ENCODE measurements around the gene OXNAD1. TPM values are rescaled to one million over a fixed set of nuclear protein-coding genes. Genes with fewer than 3 reads are reported as not detected.

Gene OXNAD1
- total RNA-seq, 1 experiment from 2014 or later: 18.5 TPM

DNA sequence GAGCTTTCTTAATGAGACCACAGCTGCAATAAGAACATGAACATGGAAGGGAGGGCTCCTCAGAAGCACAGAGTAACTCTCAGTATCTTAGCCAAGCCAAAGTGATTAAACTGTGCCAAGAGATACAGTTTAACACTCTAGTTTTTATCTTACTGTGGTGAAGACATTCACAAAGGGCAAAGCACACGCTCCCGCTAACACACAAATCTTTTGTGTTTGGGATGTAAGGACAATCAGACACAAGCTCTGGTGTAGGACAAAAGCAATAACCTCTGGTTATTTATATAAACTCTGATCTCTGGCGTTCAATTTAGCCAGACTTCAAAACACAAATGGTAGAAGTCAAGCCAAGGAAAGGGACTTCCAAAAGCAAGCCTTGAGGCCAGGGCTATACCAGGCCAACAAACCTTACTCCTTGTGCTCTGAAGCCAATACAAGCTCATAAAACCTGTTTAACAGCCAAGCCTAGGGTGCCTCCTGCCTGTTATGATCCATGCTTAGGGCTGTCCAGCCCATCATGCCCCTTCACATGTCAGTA, 28.1 kb upstream of the OXNAD1 start:
- DNase-seq: no peak
- no peak for TF ChIP-seq EZH2 (IDR thresholded peaks at IDR 0.05; ENCODE audit: low read depth)
- no peak for TF ChIP-seq CTCF (conservative IDR thresholded peaks at IDR 0.05)
- H4K20me1 ChIP-seq (ENCODE audit: insufficient read depth): no peaks in the 10 kb centered on the region
- H2AFZ ChIP-seq: no peak overlapping the region
- no peaks in the 10 kb centered on the region for H3K79me2 ChIP-seq (ENCODE audit: low read depth)
- H3K36me3 ChIP-seq (ENCODE audit: low read depth): no peaks in the 10 kb centered on the region
- no peak overlapping the region for H3K4me2 ChIP-seq
- no peaks in the 10 kb centered on the region for H3F3A ChIP-seq (ENCODE audit: insufficient read depth, low read depth)
- no TSS peak for BruUV-seq (replicated peaks)
- intact Hi-C loops (cut with micrococcal nuclease; ENCODE audit: unreplicated experiment): no loop called here
- POLR2A ChIA-PET (ENCODE audit: unreplicated experiment): interaction anchor here (0.7 kb wide), 1 partner anchor 14 kb away, joined by 4 read pairs; no protein-coding TSS in a partner anchor
- H3K4me3 ChIP-seq: no peak overlapping the region
- no peaks in the 10 kb centered on the region for H3K9me3 ChIP-seq (ENCODE audit: insufficient read depth, low read depth)
- H3K4me1 ChIP-seq (replicated peaks; ENCODE audit: insufficient read depth): peaks cover 16% of the 10 kb centered on the region
- CTCF ChIA-PET: no interaction called here
- H3K27ac ChIP-seq: no peak overlapping the region
- no peaks in the 10 kb centered on the region for H3K27me3 ChIP-seq (ENCODE audit: insufficient read depth, low read depth)
- no peaks in the 10 kb centered on the region for H3K9me2 ChIP-seq (ENCODE audit: insufficient read depth)

DNA sequence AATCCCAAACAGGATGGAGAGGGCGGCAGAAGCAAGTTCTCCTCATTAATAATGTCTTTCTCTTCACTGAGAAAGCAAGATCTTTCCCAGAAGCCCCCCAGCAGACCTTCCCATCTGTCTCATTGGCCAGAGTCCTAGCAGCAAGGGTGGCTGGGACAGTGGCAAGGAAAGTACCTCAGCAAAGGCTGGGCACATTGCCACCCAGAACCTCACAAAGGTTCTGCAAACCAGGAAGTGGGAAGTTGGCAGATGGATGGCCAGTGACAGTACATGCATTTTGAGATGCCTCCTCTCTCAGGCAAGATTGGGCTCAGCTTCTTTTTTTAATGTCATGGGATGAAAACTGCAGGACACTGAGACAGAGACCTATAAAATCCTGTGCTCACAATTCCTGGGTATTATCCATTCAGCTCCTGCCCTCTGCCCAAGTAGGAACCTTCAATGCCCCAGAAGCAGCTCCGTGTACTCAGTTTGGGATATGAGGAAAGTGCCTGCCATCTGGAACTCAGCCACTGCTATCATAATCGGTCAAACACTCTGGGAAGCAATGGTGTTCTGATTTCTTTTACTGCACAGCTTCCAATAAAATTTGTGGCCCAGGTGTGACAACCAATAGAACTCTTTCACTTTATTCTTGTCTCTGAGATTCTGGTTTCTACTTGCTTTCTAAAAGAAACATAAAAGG, 25.8 kb upstream of the OXNAD1 start:
- Histone ChIP-seq H3F3A (ENCODE audit: insufficient read depth, low read depth) (peaks cover 1% of the 10 kb centered on the region; the same call in 1 of the 2 replicates), H3K27ac (no peak overlapping the region), H3K9me2 (ENCODE audit: insufficient read depth) (no peaks in the 10 kb centered on the region), H3K4me2 (no peak overlapping the region), H3K79me2 (ENCODE audit: low read depth) (no peaks in the 10 kb centered on the region), H3K27me3 (ENCODE audit: insufficient read depth, low read depth) (no peaks in the 10 kb centered on the region), H3K9me3 (ENCODE audit: insufficient read depth, low read depth) (no peaks in the 10 kb centered on the region), H4K20me1 (ENCODE audit: insufficient read depth) (no peaks in the 10 kb centered on the region), H2AFZ (no peak overlapping the region), H3K4me3 (no peak overlapping the region), H3K4me1 (replicated peaks; ENCODE audit: insufficient read depth) (peaks cover 16% of the 10 kb centered on the region), H3K36me3 (ENCODE audit: low read depth) (no peaks in the 10 kb centered on the region)
- no TSS peak for BruUV-seq (replicated peaks)
- intact Hi-C loops (cut with micrococcal nuclease; ENCODE audit: unreplicated experiment): no loop called here
- ChIA-PET CTCF (no interaction called here), POLR2A (ENCODE audit: unreplicated experiment) (no interaction called here)
- no peak for DNase-seq
- TF ChIP-seq EZH2 (IDR thresholded peaks at IDR 0.05; ENCODE audit: low read depth) (no peak), CTCF (conservative IDR thresholded peaks at IDR 0.05) (no peak)

DNA sequence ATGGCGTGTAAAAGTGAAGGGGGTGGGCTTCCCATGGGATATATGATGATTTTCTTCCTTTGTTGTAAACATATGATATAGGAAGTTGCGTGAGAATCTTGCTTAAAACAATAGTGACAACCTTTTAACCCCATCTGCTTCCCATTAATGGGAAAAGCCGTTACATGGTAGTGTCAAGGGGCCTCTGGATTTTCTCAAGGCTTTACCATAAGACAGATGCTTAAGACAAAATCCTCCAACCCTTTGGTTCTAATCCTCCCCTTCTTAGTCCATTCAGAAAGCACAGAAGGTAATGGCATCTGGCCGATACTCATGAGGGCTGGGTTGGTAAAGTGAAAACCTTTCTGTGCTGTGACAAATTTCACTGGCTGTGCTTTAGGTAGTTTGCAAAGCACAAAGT, 25.2 kb upstream of the OXNAD1 start:
- Histone ChIP-seq H3K27me3 (ENCODE audit: insufficient read depth, low read depth) (no peaks in the 10 kb centered on the region), H3K4me3 (no peak overlapping the region), H3F3A (ENCODE audit: insufficient read depth, low read depth) (peaks cover 4% of the 10 kb centered on the region; the same call in 1 of the 2 replicates), H3K79me2 (ENCODE audit: low read depth) (no peaks in the 10 kb centered on the region), H3K4me2 (peak overlapping the region; percentile 18; the same call in 1 of the 2 replicates), H3K4me1 (replicated peaks; ENCODE audit: insufficient read depth) (peaks cover 16% of the 10 kb centered on the region), H3K9me2 (ENCODE audit: insufficient read depth) (no peaks in the 10 kb centered on the region), H3K9me3 (ENCODE audit: insufficient read depth, low read depth) (no peaks in the 10 kb centered on the region), H3K27ac (no peak overlapping the region), H3K36me3 (ENCODE audit: low read depth) (no peaks in the 10 kb centered on the region), H2AFZ (no peak overlapping the region), H4K20me1 (ENCODE audit: insufficient read depth) (no peaks in the 10 kb centered on the region)
- TF ChIP-seq CTCF (conservative IDR thresholded peaks at IDR 0.05) (no peak), EZH2 (IDR thresholded peaks at IDR 0.05; ENCODE audit: low read depth) (no peak)
- no peak for DNase-seq
- CTCF ChIA-PET: no interaction called here
- intact Hi-C loops (cut with micrococcal nuclease; ENCODE audit: unreplicated experiment): loop anchor here (5.0 to 10.0 kb wide), 4 partner anchors 177 to 1135 kb away; partner anchors contain the start of genes BTD and HACL1
- POLR2A ChIA-PET (ENCODE audit: unreplicated experiment): no interaction called here
- BruUV-seq (replicated peaks): no TSS peak
